HL-60 (cell line): ENCODE data around the gene SPINK9.

ENCODE experiments used
- CTCF ChIP-seq: IDR thresholded peaks from one replicate; pipeline ENCODE4 v1.5.1; 2011; ENCODE audit warnings: low read length, control low read depth, inconsistent platforms; ENCODE audit not compliant: insufficient read depth
- POLR2AphosphoS5 ChIP-seq: IDR thresholded peaks from 2 replicates; pipeline ENCODE4 v1.6.1; 2012; ENCODE audit warnings: low read depth

GRCh38 chr5:148384380-148384737 lies 49.0 kb downstream of the SPINK9 start:
- no peak for TF ChIP-seq CTCF
- no peak for TF ChIP-seq POLR2AphosphoS5
